Activated T-cell treated with anti-CD3 and anti-CD28 coated beads for 48 hours (primary cell): ENCODE results near the gene TEKTIP1.
A peak's percentile ranks its signal among the peaks of the same experiment; 100 is the strongest.

Experiments used
- DNase-seq: peaks from one replicate; pipeline ENCODE4 v3.0.0-alpha.2; 2020; ENCODE audit warnings: low read depth

TEKTIP1 gene

DNA sequence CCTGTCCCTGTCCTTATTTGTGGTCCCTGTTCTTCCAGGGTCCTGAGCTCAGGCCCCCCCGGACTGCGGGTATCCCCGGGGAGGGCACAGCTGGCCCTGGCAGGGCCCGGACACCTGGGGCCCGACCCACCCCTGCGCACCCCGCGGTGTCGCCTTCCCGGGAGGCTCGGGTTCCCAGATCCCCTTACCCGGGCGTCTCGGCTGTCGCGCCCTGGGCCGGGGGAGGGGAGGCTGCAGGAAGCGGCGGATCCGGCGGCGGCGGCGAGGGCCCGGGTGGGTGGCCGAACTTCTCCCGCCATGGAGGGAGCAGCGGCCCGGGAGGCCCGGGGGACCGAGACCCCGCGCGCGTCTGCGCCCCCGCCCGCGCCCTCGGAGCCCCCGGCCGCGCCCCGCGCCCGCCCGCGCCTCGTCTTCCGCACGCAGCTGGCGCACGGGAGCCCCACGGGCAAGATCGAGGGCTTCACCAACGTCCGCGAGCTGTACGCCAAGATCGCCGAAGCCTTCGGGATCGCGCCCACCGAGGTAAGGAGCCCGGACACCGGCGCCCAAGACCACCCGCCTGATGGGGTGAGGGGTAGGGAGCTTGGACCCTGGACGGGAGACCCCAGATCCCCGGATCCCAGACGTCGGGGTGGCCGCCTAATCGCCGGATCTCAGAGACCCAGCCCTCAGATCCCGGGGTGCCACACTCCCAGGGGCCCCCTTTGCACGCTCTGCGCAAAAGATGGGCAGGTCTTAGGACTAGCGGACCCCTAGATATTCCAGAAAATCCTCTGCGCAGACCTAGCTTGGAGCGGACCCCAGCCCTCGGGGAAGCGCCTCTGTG, 46.5 kb downstream of the TEKTIP1 start, which contains the start of gene GIPC3:
Gene GIPC3, plus strand, starts transcription at position 178 of the 826 bp plus-strand sequence. Its CDS starts 120 bp downstream, at position 298.
- DNase-seq: no peak

DNA sequence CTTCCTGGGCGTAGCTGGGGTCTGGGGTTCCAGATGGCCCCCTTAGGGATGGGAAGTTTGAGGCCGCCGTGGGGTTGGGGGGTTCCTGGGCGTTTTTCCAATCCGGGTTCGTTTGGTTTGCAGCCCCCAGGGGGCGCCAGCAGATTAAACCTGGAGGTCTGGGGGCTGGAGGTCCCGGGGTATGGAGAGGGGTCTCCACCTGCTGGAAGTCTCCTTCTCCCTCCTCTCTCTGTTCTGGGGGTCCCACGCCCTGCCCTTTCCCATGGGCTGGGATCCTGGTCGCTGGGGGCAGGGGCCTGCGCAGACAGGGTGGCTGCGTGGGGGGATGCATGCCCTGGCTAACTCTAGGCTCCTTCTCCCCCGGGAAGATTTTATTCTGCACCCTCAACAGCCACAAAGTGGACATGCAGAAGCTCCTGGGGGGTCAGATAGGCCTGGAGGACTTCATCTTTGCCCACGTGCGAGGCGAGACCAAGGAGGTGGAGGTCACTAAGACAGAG, 47.2 kb downstream of the TEKTIP1 start:
- peak; percentile 27 for DNase-seq

DNA sequence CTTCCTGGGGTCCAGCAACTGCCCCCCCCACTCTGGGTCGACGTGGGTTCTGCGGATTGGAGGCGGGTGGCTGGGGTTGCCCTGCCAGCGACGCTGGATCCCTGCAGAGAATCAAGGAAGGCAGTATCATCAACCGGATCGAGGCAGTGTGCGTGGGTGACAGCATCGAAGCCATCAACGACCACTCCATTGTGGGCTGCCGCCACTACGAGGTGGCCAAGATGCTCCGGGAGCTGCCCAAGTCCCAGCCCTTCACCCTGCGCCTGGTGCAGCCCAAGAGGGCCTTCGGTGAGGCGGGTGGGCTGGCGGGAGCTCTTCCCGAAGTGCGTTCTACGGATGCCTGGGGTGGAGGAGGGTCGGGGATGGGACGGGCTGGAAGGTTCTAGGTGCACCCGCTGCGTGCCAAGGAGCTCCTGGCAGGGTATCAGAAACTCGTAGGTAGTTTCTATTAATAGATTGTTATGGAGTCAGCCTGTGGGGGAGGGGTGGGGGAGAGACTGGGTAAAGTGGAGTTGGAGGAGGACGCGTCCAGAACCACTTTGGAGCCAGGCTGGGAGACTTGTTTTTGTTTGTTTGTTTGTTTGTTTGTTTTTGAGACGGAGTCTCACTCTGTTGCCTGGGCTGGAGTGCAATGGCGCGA, 47.9 kb downstream of the TEKTIP1 start:
- DNase-seq: no peak

DNA sequence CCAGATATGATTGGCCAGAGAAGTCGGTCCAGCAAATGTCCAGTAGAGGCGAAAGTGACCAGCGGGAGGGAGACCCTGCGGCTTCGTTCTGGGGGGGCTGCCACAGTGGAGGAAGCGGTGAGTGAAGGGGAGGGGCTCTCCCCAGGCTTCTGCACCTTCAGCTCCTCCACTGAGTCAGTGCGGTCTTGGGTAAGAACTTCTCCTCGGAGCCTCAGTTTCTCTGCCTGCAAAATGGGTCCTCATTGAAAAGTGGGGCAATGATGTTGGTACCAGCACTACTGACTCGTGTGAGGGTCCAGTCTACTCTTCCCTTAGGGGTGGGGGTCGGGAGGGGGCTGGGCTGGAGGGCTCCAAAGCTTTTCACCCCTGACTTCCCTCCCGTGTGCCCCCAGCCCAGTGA, 50.5 kb downstream of the TEKTIP1 start:
- DNase-seq: no peak

DNA sequence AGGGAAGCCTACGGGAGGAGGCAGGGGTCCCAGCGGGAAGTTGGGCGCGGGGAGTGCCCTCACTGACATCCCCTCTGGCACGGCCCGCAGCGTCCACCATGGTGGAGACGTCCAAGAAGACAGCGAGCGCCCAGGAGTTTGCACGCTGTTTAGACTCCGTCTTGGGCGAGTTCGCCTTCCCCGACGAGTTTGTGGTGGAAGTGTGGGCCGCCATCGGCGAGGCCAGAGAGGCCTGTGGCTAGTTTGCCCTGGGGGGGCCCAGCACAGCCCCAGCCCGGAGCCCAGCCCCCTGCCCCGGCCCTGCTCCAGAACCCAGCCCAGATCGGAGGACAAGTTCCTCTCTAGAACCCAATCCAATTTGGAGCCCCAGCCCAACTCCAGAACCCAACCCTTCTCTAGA, 51.0 kb downstream of the TEKTIP1 start:
- no peak for DNase-seq

DNA sequence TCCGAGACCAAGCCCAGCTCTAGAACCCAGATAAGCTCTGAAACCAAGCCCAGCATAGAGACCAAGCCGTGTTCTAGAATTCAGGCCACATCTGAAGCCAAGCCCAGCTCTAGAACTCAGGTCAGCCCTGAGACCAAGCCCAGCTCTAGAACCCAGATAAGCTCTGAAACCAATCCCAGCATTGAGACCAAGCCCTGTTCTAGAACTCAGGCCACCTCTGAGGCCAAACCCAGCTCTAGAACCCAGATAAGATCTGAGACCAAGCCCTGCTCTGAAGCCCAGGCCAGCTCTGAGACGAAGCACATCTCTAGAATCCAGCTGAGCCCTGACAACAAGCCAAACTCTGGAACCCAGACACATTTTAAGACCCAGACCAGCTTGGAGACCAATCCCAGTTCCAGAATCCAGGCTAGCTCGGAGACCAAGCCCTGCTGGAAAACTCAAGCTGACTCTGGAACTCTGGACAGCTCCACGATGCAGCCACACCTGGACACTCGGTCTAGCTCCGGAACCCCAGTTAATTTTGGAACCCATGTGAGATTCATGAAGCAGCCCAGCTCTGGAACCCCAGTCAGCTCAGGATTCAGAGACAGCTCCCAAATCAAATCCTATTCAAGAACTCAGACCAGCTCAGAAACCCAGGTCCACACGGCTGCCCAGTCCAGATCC, 52.2 kb downstream of the TEKTIP1 start:
- no peak for DNase-seq

DNA sequence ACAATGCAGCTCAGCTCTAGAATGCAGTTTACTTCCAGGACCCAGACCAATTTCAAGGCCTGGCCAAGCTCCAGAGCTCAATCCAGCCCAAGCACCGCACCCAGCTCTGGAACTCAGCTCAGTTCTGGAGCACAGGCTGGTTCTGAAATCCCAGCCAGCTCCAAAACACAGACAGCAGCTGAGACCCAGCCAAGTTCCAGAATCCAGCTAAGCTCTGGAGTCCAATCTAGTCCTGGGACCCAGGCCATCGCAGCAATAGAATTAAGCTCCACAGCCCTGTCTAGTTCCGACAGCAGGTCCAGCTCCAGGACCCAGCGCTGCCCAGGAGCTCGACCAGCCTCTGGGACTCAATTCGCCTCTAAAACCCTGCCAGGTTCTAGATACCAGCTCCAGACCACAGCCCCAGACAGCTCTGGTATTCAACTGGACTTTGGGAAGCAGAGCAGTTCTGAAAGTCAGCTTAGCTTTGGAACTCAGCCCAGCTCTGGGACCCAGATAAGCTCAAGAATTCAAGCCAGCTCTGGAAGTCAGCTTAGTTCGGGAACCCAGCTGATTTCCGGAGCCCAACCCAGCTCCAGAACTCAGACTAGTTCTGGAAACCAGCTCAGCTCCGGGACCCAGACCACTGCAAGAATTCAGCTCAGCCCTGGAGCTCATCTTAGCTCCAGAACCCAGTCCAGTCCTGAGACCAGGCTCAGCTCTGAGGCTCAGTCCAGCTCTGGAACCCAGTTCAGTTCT, 53.1 kb downstream of the TEKTIP1 start:
- DNase-seq: no peak

DNA sequence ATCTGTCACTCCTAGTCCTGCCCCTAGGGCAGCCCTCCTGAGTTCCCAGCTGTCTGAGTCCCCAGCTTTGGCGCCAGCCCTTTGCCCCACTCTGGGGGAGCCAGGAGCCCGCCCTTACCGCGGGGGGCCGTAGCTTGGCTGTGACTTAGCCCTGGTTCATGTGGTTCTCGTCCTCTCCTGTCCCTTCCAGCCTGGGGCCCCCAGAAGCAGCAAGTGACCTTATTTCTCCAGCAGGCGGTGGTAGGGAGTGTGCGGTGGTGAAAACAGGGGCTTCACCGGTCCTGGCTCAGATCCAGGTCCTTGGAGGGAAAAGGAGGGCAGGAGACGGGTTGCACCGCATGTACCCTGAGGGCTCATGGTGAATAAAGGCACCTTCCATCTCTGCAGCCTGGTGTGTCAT, 54.2 kb downstream of the TEKTIP1 start:
- DNase-seq: no peak
